ENCODE measurements around the gene ITSN1.
"Not testable (repeated sequence)": the region's sequence is repeated elsewhere in the genome, so short reads cannot be mapped to it uniquely, and the experiment has no call there.

The ITSN1 gene

GRCh38 chr21:33642027-33642895 is at the start of gene ITSN1:
Gene ITSN1, plus strand, starts transcription at chr21:33642501. Its CDS starts 76,328 bp downstream, at chr21:33718829.
- H3K4me3 Mint-ChIP-seq: peak within 1 kb of the TSS; percentile 95
- ATAC-seq (ENCODE audit: low read depth) (peak; percentile 82), DNase-seq (ENCODE audit: low spot score in 2 of 2) (peak; percentile 94 to 98)
- peaks cover 6% of the 10 kb centered on the region for H3K27me3 Mint-ChIP-seq
- H3K36me3 Mint-ChIP-seq: peaks cover 2% of the 10 kb centered on the region
- H3K9me3 Mint-ChIP-seq: no peaks in the 10 kb centered on the region
- H3K27ac Mint-ChIP-seq: peak within 1 kb of the TSS; percentile 85
- H3K4me1 Mint-ChIP-seq: peaks cover 6% of the 10 kb centered on the region

- H3K36me3 Mint-ChIP-seq: peaks cover 18% of the 10 kb centered on the region
- H3K4me1 Mint-ChIP-seq: no peaks in the 10 kb centered on the region
- no peak overlapping the region for H3K27ac Mint-ChIP-seq
- ATAC-seq (ENCODE audit: low read depth): no peak
- no peaks in the 10 kb centered on the region for H3K27me3 Mint-ChIP-seq
- no peak for DNase-seq (ENCODE audit: low spot score in 2 of 2)
- no peak overlapping the region for H3K4me3 Mint-ChIP-seq
- no peaks in the 10 kb centered on the region for H3K9me3 Mint-ChIP-seq
These were observed 44.2 kb upstream of the ITSN1 start for GRCh38 chr21:33598051-33598450.

GRCh38 chr21:33608559-33608958 is 33.7 kb upstream of the ITSN1 start:
- Mint-ChIP-seq H3K4me1 (peaks cover 9% of the 10 kb centered on the region), H3K4me3 (no peak overlapping the region), H3K27me3 (no peaks in the 10 kb centered on the region), H3K36me3 (peaks cover 7% of the 10 kb centered on the region), H3K27ac (peak overlapping the region; percentile 20), H3K9me3 (no peaks in the 10 kb centered on the region)
- ATAC-seq (ENCODE audit: low read depth) (no peak), DNase-seq (ENCODE audit: low spot score in 2 of 2) (no peak)

- ATAC-seq (ENCODE audit: low read depth) (no peak), DNase-seq (ENCODE audit: low spot score in 2 of 2) (no peak)
- no peaks in the 10 kb centered on the region for H3K9me3 Mint-ChIP-seq
- no peak overlapping the region for H3K4me3 Mint-ChIP-seq
- H3K36me3 Mint-ChIP-seq: peaks cover 8% of the 10 kb centered on the region
- no peaks in the 10 kb centered on the region for H3K27me3 Mint-ChIP-seq
- peaks cover 6% of the 10 kb centered on the region for H3K4me1 Mint-ChIP-seq
- no peak overlapping the region for H3K27ac Mint-ChIP-seq
These were observed 31.1 kb upstream of the ITSN1 start for GRCh38 chr21:33611006-33611744.

- not testable (repeated sequence) for ATAC-seq (ENCODE audit: low read depth); H3K27me3 Mint-ChIP-seq; H3K4me1 Mint-ChIP-seq; H3K27ac Mint-ChIP-seq; H3K4me3 Mint-ChIP-seq; DNase-seq (ENCODE audit: low spot score in 2 of 2); H3K9me3 Mint-ChIP-seq
- H3K36me3 Mint-ChIP-seq: peaks cover 21% of the 10 kb centered on the region
These were observed 24.7 kb upstream of the ITSN1 start for GRCh38 chr21:33617565-33617964.

GRCh38 chr21:33618407-33618806 is 23.9 kb upstream of the ITSN1 start:
- ATAC-seq (ENCODE audit: low read depth) (no peak), DNase-seq (ENCODE audit: low spot score in 2 of 2) (no peak)
- no peaks in the 10 kb centered on the region for H3K27me3 Mint-ChIP-seq
- H3K4me1 Mint-ChIP-seq: no peaks in the 10 kb centered on the region
- peak overlapping the region; percentile 45 for H3K27ac Mint-ChIP-seq
- H3K4me3 Mint-ChIP-seq: no peak overlapping the region
- peaks cover 21% of the 10 kb centered on the region for H3K36me3 Mint-ChIP-seq
- peaks cover 2% of the 10 kb centered on the region for H3K9me3 Mint-ChIP-seq

GRCh38 chr21:33619726-33620125 is 22.6 kb upstream of the ITSN1 start:
- Mint-ChIP-seq H3K36me3 (peaks cover 24% of the 10 kb centered on the region), H3K27ac (no peak overlapping the region), H3K27me3 (no peaks in the 10 kb centered on the region), H3K4me3 (no peak overlapping the region), H3K9me3 (peaks cover 2% of the 10 kb centered on the region), H3K4me1 (no peaks in the 10 kb centered on the region)
- ATAC-seq (ENCODE audit: low read depth) (no peak), DNase-seq (ENCODE audit: low spot score in 2 of 2) (no peak)

GRCh38 chr21:33622253-33622652 is 20.0 kb upstream of the ITSN1 start:
- Mint-ChIP-seq H3K4me3 (no peak overlapping the region), H3K27ac (peak overlapping the region; percentile 62), H3K36me3 (peaks cover 21% of the 10 kb centered on the region), H3K27me3 (no peaks in the 10 kb centered on the region), H3K4me1 (no peaks in the 10 kb centered on the region), H3K9me3 (peaks cover 2% of the 10 kb centered on the region)
- no peak for ATAC-seq (ENCODE audit: low read depth)
- no peak for DNase-seq (ENCODE audit: low spot score in 2 of 2)

- H3K4me3 Mint-ChIP-seq; DNase-seq (ENCODE audit: low spot score in 2 of 2); H3K9me3 Mint-ChIP-seq; H3K4me1 Mint-ChIP-seq; H3K27me3 Mint-ChIP-seq; H3K27ac Mint-ChIP-seq; ATAC-seq (ENCODE audit: low read depth): not testable (repeated sequence)
- H3K36me3 Mint-ChIP-seq: peaks cover 19% of the 10 kb centered on the region
These were observed 16.1 kb upstream of the ITSN1 start for GRCh38 chr21:33626151-33626550.

GRCh38 chr21:33634254-33634653 is 8.0 kb upstream of the ITSN1 start:
- no peak for DNase-seq (ENCODE audit: low spot score in 2 of 2)
- no peak for ATAC-seq (ENCODE audit: low read depth)
- no peaks in the 10 kb centered on the region for H3K9me3 Mint-ChIP-seq

GRCh38 chr21:33640697-33641351 is 1.5 kb upstream of the ITSN1 start:
- Mint-ChIP-seq H3K27me3 (peaks cover 6% of the 10 kb centered on the region), H3K9me3 (no peaks in the 10 kb centered on the region), H3K4me3 (peak overlapping the region; percentile 95), H3K4me1 (peaks cover 11% of the 10 kb centered on the region), H3K27ac (peak overlapping the region; percentile 85), H3K36me3 (peaks cover 5% of the 10 kb centered on the region)
- DNase-seq (ENCODE audit: low spot score in 2 of 2) (no peak), ATAC-seq (ENCODE audit: low read depth) (no peak)

More at GRCh38 chr21:33634254-33634653, 8.0 kb upstream of the ITSN1 start:
- H3K4me1 Mint-ChIP-seq: peaks cover 11% of the 10 kb centered on the region
- no peak overlapping the region for H3K4me3 Mint-ChIP-seq
- no peak overlapping the region for H3K27ac Mint-ChIP-seq
- H3K36me3 Mint-ChIP-seq: peaks cover 16% of the 10 kb centered on the region
- H3K27me3 Mint-ChIP-seq: no peaks in the 10 kb centered on the region

GRCh38 chr21:33641352-33642026 is 812 bp upstream of the ITSN1 start, which contains the start of gene CRYZL1:
Gene CRYZL1, minus strand, starts transcription at chr21:33641741. Its CDS starts 10,190 bp downstream, at chr21:33631551.
- DNase-seq (ENCODE audit: low spot score in 2 of 2) (peak; percentile 99 to 100), ATAC-seq (ENCODE audit: low read depth) (peak; percentile 77)
- peaks cover 11% of the 10 kb centered on the region for H3K4me1 Mint-ChIP-seq
- no peaks in the 10 kb centered on the region for H3K9me3 Mint-ChIP-seq
- peaks cover 6% of the 10 kb centered on the region for H3K27me3 Mint-ChIP-seq
- H3K36me3 Mint-ChIP-seq: peaks cover 5% of the 10 kb centered on the region
- peak within 1 kb of the TSS; percentile 95 for H3K4me3 Mint-ChIP-seq
- peak within 1 kb of the TSS; percentile 85 for H3K27ac Mint-ChIP-seq

GRCh38 chr21:33642896-33643657 is 776 bp downstream of the ITSN1 start:
- H3K36me3 Mint-ChIP-seq: no peaks in the 10 kb centered on the region
- H3K4me1 Mint-ChIP-seq: peaks cover 6% of the 10 kb centered on the region
- peak overlapping the region; percentile 85 for H3K4me3 Mint-ChIP-seq
- no peak overlapping the region for H3K27ac Mint-ChIP-seq
- DNase-seq (ENCODE audit: low spot score in 2 of 2) (peak; percentile 12 to 39), ATAC-seq (ENCODE audit: low read depth) (no peak)
- H3K27me3 Mint-ChIP-seq: peaks cover 7% of the 10 kb centered on the region
- H3K9me3 Mint-ChIP-seq: no peaks in the 10 kb centered on the region
